ENCODE results near the gene HOMER2.

Gene HOMER2

DNA sequence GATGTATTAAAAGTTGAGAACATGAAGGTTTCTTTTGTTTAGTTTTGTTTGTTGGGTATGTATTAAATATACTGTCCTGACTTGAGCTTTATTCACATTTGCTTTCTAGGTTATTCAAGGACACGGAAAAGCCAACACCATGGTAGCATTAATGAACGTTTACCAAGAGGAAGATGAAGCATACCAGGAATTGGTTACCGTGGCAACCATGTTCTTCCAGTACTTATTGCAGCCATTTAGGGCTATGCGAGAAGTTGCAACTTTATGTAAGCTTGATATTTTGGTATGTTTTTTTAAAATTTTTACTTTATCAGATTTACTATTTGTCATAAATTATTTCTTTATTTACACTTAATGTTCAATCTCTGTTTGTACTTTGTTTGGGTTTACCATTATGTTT lies 139.5 kb downstream of the HOMER2 start:
- TF ChIP-seq, protein P1, sequence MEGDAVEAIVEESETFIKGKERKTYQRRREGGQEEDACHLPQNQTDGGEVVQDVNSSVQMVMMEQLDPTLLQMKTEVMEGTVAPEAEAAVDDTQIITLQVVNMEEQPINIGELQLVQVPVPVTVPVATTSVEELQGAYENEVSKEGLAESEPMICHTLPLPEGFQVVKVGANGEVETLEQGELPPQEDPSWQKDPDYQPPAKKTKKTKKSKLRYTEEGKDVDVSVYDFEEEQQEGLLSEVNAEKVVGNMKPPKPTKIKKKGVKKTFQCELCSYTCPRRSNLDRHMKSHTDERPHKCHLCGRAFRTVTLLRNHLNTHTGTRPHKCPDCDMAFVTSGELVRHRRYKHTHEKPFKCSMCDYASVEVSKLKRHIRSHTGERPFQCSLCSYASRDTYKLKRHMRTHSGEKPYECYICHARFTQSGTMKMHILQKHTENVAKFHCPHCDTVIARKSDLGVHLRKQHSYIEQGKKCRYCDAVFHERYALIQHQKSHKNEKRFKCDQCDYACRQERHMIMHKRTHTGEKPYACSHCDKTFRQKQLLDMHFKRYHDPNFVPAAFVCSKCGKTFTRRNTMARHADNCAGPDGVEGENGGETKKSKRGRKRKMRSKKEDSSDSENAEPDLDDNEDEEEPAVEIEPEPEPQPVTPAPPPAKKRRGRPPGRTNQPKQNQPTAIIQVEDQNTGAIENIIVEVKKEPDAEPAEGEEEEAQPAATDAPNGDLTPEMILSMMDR (conservative IDR thresholded peaks at IDR 0.05), result no peak
- H3K27ac ChIP-seq, result no peak overlapping the region

DNA sequence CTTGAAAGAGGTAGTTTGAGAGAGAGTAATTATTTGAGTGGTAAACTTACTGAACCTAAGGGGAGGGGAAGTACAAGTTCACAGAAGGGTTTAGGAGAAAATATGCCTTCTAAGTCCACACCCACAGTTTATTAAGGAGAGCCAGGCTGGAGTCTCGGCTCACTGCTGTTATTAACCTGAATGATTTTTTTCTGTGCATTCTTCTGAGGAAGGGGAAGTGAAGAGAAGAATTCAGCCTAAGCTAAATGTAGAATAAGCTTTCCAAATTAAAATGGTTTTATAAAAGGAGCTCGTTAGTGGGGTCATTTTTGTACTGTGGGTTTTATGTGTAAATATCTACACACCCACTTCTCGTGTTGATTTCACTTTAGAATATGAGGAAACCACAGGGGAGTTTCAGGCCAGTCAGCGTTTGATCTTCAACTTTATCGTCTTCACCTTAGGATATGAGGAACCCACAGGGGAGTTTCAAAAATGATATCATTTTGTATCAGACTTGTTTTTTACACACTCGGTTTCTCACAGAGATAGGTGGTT lies 141.6 kb downstream of the HOMER2 start:
- TF ChIP-seq, protein P1 (conservative IDR thresholded peaks at IDR 0.05), result no peak
- TF ChIP-seq ZFX (IDR thresholded peaks at IDR 0.05), result no peak
- H3K27ac ChIP-seq, result no peak overlapping the region

DNA sequence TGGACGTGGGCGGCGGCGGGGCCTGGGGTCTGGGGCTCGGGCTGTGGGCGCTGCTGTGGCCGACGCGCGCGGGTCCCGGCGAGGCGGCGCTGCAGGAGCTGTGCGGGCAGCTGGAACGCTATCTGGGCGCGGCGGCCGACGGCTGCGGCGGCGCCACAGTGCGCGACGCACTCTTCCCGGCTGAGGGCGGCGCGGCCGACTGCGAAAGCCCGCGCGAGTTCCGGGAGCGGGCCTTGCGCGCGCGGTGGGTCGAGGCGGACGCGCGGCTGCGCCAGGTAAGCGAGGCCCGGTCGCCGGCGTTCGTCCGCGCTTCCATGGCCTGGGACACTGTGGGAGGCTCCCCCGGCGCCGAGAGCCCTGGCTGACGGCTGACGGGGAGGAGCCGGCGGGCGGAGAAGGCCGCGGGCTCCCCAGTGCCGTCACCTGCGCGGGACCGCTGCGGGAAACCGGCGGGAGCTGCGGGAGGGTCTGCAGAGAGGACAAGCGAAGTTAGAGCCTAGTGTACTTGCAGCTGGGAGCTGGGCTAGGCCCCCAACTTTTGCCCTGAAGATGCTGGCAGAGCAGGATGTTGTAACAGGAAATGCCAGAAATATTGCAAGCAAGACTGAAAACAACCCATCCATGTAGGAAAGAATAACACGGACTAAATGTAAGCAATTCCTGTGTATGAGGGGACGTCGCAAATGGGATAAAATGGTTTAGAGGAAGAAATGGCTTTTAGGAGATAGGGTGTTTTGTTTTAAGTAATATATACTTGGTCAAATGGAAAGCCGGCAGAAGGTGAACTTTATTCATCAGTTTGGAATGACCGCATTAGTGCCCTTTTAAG lies 142.2 kb downstream of the HOMER2 start:
- H3K27ac ChIP-seq, result peak overlapping the region; percentile 86
- TF ChIP-seq, protein P1 (conservative IDR thresholded peaks at IDR 0.05), result peak; percentile 40
- TF ChIP-seq ZFX (IDR thresholded peaks at IDR 0.05), result peak; percentile 97

DNA sequence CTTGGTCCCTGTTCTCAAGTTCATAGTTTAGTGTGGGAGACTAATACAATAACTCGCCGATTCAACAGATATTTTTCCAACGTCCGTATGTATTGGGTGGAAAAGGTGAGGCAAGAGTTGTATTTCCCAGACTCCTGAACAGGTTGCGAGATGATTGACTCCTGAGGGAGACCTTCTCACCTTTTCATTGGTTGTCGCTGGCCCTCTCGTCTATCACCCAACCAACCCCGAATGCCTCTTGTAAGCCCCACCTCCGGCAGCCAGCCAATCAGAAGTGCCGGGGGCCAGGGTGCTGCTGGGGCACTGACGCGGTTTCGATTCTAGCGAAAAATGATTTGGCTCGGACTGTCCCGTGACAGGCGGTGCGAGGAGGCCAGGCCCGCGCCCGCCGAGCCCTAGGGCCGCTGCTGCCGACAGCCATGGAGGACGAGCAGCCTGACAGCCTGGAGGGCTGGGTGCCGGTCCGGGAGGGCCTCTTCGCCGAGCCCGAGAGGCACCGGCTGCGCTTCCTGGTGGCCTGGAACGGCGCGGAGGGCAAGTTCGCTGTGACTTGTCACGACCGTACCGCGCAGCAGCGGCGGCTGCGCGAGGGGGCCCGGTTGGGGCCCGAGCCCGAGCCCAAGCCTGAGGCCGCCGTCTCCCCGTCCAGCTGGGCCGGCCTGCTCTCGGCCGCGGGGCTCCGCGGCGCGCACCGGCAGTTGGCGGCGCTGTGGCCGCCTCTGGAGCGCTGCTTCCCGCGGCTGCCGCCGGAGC lies 143.0 kb downstream of the HOMER2 start, which contains the start of gene WHAMM:
Gene WHAMM (plus strand): TSS at position 321 of the 753 bp plus-strand sequence. CDS start 99 bp downstream, at position 420.
- peak within 1 kb of the TSS; percentile 86 for H3K27ac ChIP-seq

DNA sequence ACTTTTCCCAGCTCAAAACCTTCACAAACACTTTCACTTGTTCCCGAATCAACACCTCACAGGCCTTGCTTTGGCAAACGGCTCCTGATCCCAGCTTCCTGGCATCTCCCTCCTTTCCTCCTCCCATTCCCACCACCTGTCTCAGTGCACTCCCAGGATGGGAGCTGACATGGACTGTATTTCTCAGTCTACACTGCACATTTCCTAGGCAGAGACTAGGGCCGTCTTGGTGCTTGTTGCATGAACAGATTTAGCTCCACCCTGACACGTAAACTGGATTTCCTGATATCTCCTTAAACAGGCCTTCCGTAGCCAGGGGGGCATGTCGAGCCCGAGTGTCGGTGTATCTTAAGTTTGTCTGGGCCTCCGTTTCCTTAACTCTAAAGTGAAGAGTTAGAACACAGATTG lies 143.9 kb downstream of the HOMER2 start:
- TF ChIP-seq ZFX (IDR thresholded peaks at IDR 0.05), result no peak
- H3K27ac ChIP-seq, result peak overlapping the region; percentile 86

More for the DNA sequence above, 143.0 kb downstream of the HOMER2 start, which contains the start of gene WHAMM:
- peak; percentile 98 for TF ChIP-seq ZFX (IDR thresholded peaks at IDR 0.05)
- TF ChIP-seq, protein P1 (conservative IDR thresholded peaks at IDR 0.05), result peak; percentile 55

DNA sequence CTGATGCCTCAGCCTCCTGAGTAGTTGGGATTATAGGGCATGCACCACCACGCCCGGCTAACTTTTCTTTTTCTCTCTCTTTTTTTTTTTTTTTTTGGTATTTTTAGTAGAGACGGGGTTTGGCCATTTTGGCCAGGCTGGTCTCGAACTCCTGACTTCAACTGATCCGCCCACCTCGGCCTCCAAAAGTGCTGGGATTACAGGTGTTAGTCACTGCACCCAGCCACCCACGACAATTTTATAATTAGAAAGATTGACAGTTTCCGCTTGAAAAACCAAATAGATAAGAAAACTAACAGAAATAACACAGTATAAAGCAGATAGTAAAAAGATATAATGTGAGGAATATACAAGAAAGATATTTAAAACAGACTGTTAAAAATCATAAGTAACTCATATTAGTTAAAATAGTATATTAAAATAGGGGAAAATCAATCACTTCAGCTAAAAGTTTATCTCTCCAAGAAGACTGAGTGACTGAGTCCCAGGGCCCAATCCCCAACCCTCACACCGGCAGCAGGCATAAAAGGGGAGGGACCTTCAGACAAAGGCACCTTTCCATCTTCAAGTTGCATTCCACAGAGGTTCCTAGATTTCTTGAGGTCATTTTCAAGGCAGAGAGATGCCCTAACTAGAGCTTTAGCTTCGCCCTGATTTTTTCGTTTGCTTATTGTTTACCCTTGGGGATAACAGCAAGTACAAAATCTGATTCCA lies 144.4 kb downstream of the HOMER2 start:
- no peak for TF ChIP-seq ZFX (IDR thresholded peaks at IDR 0.05)
- peak overlapping the region; percentile 86 for H3K27ac ChIP-seq

DNA sequence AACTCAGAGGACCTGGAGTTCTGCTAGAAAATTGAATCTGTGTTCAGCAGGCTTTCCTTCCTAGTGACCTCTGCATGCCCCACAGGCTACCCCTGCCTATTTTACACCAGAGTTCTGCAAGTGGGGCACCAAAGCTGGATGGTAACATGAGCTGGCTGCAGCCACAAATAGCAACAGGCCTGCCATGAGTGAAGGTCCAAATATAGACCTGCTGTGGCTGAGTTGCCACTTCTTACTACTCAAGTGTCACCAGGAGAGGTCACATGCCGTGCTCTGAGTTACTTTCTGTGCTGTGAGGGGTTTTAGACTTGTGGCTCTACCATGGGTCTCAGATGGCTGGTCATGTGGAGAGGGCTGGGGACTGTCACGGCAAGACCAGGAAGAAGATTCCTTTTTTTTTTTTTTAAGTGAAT lies 146.5 kb downstream of the HOMER2 start, which contains the start of gene FSD2:
Gene FSD2 (minus strand): TSS at position 76 of the 413 bp plus-strand sequence. CDS start 18,679 bp downstream, outside the sequence.
- H3K27ac ChIP-seq, result no peak within 1 kb of the TSS
- TF ChIP-seq, protein P1 (conservative IDR thresholded peaks at IDR 0.05), result no peak
- TF ChIP-seq ZFX (IDR thresholded peaks at IDR 0.05), result no peak

All from C4-2B (cell line).